ENCODE results near the gene UBTF.

UBTF gene

DNA sequence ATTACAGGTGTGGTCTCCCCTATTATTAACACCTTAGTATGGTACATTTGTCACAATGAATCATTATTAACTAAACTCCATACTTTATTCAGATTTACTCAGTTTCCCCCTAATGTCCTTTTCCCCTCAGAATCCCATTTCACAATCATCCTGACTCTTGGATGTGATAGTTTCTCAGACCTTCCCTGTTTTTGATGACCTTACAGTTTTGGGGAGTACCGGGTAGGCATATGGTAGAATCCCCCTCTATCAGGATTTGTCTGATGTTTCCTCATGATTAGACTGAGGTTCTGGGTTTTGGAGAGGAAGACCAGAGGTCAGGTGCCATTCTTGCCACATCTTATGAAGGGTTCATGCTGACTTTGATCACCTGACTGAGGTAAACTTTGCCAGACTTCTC is 55.0 kb downstream of the UBTF start:
- DNase-seq, result no peak

DNA sequence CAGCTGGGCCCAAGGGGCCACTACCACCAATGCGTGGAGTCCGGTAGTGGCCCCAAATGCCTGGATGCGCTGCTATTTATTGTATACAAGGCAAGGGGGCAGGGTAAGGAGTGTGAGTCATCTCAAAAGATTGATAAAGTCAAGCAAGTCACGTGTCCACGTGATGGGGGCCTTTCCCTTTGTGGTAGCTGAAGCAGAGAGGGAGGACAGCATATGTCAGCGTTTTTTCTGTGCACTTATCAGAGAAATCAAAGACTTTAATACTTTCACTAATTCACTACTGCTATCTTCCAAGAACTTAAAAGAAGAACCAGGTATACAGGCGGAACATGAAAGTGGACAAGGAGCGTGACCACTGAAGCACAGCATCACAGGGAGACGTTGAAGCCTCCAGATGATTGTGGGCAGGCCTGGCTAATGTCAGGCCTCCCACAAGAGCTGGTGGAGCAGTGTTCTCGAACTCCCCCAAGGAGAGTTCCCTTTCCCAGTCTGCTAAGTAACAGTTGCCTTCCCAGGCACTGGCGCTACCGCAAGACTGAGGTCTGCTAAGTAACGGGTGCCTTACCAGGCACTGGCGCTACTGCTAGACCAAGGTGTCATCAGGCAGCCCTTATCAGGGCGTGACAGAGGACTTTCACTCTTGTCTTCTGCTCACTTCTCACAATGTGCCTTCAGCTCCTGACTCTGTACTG is 59.8 kb downstream of the UBTF start:
- no peak for DNase-seq

DNA sequence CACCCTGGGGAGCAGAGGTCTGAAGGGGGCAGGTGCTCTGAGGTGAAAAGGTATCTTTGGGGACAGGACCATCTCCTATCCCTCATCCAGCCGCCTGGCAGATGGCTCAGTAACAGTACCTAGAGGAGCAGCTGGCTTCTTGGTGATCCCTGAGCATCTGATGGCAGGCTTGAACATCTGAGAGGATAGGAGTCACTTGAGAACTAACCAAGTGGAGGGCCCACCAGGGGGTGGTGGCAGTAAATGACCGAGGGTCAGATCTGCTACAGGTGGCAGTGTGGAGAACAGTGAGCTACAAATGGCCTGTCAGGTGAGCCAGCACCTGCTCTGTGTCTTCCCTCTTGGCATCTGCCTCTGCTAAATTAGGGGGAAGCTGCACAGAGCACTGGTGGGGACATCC is 64.0 kb downstream of the UBTF start:
- DNase-seq, result no peak
